Transverse colon (tissue), 4 donors: ENCODE measurements around the gene RTP2.

Source experiments
- EP300 ChIP-seq: sonication (generic); formaldehyde crosslinking; IDR thresholded peaks from one replicate; pipeline ENCODE4 v1.6.1; 2017; ENCODE audit warnings: antibody characterized with exemption, low read depth
- POLR2A ChIP-seq: fragments of 450-650 bp; IDR thresholded peaks from one replicate; pipeline ENCODE4 v1.6.1; 2016; ENCODE audit warnings: antibody characterized with exemption, mild to moderate bottlenecking, moderate library complexity
- POLR2AphosphoS5 ChIP-seq, 3 donors: sonication (generic); formaldehyde crosslinking; IDR thresholded peaks; one replicate each; pipeline ENCODE4 v1.6.1; 2016; ENCODE audit warnings: antibody characterized with exemption in 3 of 3
- TF ChIP-seq, protein P1 (sequence below), 5 experiments: fragments of 200-600 bp in 3 of 5; fragments of 450-650 bp in 2 of 5; sonication (generic) in 3 of 5; IDR thresholded peaks; 1 replicate in 2 of 5; 2 replicates in 3 of 5; pipeline ENCODE4 v1.5.1; 2016 to 2017; ENCODE audit warnings: antibody characterized with exemption in 5 of 5, inconsistent platforms in 3 of 5, mild to moderate bottlenecking in 2 of 5, moderate library complexity in 1 of 5

DNA sequence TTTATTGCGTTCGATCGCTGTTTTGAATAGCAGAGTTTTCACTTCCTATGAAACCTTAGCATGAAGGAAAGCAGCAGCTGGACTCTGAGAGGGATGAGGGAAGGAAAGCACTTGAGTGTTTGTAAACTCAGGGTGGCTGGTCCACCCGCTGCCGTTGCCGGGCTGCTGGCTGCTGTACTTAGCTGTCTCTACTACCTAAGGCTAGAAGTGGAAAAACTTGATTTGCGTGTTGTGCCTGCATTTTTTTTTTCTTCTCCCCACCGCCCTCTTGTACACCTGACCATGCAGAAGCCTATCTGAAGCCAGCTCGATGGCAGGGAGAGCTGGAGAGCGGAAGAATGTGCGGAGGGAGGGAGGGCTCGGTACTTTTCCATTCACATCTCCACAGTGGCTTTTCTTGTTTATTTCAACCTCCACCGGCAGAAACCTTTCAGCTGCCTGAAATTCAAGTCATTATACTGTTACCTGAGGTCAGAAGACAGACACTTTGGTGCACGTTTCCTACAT lies 47.7 kb upstream of the RTP2 start:
- TF ChIP-seq, protein P1, sequence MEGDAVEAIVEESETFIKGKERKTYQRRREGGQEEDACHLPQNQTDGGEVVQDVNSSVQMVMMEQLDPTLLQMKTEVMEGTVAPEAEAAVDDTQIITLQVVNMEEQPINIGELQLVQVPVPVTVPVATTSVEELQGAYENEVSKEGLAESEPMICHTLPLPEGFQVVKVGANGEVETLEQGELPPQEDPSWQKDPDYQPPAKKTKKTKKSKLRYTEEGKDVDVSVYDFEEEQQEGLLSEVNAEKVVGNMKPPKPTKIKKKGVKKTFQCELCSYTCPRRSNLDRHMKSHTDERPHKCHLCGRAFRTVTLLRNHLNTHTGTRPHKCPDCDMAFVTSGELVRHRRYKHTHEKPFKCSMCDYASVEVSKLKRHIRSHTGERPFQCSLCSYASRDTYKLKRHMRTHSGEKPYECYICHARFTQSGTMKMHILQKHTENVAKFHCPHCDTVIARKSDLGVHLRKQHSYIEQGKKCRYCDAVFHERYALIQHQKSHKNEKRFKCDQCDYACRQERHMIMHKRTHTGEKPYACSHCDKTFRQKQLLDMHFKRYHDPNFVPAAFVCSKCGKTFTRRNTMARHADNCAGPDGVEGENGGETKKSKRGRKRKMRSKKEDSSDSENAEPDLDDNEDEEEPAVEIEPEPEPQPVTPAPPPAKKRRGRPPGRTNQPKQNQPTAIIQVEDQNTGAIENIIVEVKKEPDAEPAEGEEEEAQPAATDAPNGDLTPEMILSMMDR (IDR thresholded peaks at IDR 0.05): peak in 1 of 5 experiments; percentile 7
- no peak for TF ChIP-seq EP300
- TF ChIP-seq POLR2A: peak; percentile 30
- TF ChIP-seq POLR2AphosphoS5 (IDR thresholded peaks at IDR 0.05): peak; percentile 62 to 64 (median 63)
